HG03064 (cell line): Measurements from ENCODE around the gene ALDH9A1.
"Not testable (repeated sequence)": the region's sequence is repeated elsewhere in the genome, so short reads cannot be mapped to it uniquely, and the experiment has no call there.

ENCODE experiments used
- ATAC-seq: cut with Tn5 transposase; IDR thresholded peaks from one replicate; pipeline ENCODE4 v1.9.1; 2021; ENCODE audit warnings: low read depth; ENCODE audit not compliant: unreplicated experiment

ALDH9A1 gene

GRCh38 chr1:165647970-165648369 is 50.4 kb downstream of the ALDH9A1 start:
- no peak for ATAC-seq

- ATAC-seq: no peak
Observed at GRCh38 chr1:165647517-165647916, 50.8 kb downstream of the ALDH9A1 start.

- no peak for ATAC-seq
Observed at GRCh38 chr1:165645654-165646366, 52.6 kb downstream of the ALDH9A1 start.

- ATAC-seq: no peak
Observed at GRCh38 chr1:165644064-165644735, 54.2 kb downstream of the ALDH9A1 start.

GRCh38 chr1:165641231-165641987 is 57.0 kb downstream of the ALDH9A1 start:
- ATAC-seq: no peak

DNA sequence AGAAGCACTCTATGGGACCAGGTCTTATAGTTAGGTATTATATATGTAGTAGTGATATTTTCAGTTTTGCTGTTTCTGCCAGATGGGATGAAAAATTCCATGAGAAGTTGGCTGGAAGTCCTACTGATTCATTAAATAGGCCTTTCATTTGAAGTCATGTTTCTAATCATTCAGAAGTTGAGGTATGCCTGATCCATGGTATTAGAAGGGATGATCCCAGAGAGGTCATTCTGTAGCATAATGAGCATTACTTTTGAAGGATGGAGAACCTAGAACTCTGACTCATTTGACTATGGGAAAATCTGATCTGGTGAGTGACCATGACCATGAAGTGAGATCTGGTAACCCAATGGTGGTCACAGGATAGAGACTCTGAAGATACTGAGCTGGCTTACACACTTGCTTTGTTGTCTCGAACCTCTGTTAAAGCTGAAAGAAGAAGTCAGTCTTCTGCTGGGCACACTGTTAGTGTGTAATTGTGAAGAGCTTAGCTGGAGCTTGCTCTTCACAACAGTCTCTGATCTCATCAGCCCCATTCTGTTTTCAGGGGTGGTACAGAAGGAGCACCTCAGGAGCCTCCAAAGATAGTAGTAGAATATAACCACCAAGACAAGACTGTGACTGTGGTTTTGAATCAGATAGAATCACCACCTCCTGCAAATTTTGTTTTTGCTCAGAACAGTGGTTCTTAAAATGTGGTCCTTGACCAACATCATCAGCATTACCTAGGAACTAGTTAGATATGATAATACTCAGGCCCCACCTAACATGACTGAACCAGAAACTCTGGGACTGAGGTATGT is 58.3 kb downstream of the ALDH9A1 start:
- no peak for ATAC-seq

DNA sequence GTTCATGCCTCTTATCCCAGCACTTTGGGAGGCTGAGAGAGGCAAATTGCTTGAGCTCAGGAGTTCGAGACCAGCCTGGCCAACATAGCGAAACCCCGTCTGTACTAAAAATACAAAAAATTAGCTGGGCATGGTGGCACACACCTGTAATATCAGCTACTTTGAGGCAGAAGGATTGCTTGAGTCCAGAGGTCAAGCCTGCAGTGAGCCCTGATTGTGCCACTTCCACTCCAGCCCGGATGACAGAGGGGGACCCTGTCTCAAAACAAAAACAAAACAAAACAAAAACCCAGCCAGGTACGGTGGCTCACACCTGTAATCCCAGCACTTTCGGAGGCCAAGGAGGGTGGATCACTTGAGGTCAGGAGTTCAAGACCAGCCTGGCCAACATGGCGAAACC is 60.2 kb downstream of the ALDH9A1 start:
- not testable (repeated sequence) for ATAC-seq

DNA sequence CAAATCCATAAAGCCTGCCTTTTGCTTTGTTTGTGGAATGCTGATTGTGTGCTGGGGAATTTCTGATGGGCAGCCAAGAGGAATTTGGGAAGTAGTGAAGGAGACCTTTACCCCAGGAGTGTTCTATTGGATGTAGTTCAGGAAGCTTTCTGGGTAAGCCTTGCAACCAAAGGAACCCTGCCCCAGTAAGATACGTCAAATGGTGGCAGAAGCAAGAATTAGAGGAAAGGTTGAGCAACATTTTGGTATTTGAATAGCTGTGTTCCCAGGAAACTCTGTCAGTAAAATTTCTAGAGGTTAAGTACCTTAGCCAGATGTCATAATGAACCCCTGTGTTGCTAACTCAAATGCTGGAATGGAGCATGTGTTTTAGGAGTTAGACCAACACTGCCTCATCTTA is 60.9 kb downstream of the ALDH9A1 start:
- no peak for ATAC-seq

- no peak for ATAC-seq
Observed at GRCh38 chr1:165635823-165636222, 62.5 kb downstream of the ALDH9A1 start.

DNA sequence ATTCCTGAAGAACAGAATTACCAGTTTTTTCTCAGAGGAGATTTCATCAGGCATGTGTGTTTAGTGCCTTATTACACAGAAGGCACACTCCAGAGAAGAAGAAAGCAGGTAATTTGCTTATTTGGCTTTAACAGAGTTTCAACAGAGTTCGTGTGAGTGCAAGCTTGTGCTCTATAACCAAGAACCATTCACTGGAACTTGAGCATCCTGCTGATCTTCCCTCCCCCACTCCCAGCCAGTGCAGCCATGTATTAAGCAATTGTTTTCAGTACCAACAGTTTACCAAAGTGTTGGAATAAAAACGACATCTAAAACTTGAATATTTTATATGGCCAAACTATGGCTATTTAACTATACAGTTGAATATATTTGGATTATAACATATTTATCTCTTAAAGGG is 63.0 kb downstream of the ALDH9A1 start:
- no peak for ATAC-seq

- no peak for ATAC-seq
Observed at GRCh38 chr1:165634154-165634921, 64.0 kb downstream of the ALDH9A1 start.

- ATAC-seq: no peak
Observed at GRCh38 chr1:165633614-165634013, 64.7 kb downstream of the ALDH9A1 start.

DNA sequence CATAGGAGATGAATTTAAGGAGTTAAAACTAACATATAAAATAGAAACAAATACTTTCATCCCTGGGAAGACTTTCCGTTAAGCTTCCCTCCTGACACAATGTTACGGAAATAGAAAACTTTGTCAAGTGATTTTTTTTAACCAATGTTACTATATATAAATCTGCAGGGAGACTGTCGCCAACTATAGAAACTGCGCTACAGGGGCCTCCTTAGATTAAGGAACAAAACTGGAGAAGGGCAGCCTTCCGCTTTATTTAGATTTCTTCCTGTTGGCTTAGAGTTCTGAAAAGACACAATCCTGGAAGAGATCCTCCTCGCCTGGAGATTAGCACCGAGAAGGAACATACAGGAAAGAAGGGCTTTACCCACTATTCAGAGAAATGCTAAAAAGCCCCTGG is 65.9 kb downstream of the ALDH9A1 start:
- ATAC-seq: no peak

DNA sequence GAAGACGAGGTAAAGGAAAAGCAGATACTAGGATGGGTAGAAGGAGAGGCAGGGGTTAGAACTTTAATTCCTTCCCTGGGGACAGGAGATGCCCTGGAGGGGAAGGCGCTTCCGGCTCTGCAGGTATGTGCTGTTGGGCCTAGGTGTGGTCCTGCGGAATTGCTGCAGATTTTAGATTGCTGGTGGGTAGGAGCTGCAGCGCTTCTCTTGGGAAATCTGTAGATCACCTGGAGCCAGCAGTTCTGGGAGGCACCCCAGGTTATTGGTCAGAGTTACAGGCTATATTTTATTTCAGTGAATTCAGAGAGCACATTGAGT is 66.3 kb downstream of the ALDH9A1 start:
- ATAC-seq: no peak

DNA sequence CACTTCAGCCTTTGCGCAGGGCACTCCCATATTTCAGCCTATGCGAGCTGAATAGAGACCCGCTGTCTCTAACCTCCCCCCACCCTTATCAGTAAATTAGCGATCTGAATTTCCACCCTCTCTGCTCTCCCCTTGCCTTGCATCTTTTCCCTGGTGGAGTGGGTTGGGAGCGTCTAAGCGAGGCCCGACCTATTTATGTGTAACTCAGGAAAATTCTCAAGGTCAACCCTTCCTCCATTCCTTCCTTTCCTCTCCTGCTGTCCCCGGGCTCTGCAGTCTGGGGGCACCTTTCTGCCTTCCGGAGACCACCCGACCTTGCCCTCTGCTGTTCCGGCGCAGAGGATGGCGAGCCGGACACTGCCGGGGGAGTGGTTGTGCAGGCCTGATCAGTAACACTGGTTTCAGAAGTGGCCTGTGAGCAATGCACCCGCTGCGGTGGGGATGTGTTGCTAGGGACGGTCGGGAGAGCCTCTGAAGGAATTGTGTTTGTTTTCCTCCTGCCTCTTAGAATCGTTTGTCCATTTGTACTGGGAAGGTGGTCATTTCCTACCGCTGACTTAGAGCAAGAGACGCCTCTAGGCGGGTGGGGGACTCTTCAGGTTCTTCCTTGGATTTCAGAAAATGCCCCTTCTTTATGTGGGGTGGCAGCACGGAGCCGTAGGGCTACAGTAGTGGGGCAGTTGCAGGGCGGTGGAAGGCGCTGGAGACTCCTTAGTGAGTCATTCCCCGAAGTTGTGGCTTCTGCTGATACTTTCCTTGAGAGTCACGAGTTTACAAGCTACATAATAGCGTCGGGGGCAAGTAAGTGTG is 66.8 kb downstream of the ALDH9A1 start:
- ATAC-seq: peak; percentile 30

DNA sequence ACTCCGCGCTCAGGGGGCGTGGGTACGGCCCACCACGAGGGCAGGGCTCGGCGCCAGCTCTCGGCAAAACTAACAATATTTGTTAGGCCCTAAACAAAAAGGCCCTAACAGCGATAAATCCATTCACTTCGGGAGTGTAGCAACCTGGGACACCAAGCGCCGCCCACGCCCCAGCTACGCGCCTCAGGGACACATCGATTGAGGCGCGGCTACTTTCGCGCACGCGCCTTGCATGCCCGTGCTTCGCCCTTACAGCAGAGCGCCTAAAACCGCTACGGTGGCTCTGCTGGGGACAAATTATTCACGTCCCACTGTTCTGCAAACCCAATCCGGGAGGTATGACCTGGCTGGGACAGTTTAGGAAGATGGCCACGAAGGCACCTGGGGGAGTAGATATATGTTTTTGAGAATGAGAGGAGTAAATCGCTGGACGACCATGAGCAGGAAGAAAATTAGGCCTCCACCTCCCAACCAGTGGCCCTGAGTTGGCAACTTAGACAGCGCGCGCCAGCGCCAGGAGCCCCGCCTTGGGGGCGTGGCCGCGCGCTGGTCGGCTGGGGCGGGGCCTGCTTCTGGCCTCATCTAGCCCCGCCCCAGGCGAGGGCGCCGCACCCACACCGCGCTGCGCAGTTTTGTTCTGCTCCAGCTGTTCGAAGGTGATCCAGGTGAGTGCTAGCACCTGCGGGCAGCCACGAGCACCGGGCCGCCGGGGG is 67.6 kb downstream of the ALDH9A1 start, which contains the start of gene MGST3:
TSS of gene MGST3 (plus strand) at position 606 of the 713 bp plus-strand sequence. CDS start 18,614 bp downstream, outside the sequence.
- ATAC-seq: peak; percentile 78

DNA sequence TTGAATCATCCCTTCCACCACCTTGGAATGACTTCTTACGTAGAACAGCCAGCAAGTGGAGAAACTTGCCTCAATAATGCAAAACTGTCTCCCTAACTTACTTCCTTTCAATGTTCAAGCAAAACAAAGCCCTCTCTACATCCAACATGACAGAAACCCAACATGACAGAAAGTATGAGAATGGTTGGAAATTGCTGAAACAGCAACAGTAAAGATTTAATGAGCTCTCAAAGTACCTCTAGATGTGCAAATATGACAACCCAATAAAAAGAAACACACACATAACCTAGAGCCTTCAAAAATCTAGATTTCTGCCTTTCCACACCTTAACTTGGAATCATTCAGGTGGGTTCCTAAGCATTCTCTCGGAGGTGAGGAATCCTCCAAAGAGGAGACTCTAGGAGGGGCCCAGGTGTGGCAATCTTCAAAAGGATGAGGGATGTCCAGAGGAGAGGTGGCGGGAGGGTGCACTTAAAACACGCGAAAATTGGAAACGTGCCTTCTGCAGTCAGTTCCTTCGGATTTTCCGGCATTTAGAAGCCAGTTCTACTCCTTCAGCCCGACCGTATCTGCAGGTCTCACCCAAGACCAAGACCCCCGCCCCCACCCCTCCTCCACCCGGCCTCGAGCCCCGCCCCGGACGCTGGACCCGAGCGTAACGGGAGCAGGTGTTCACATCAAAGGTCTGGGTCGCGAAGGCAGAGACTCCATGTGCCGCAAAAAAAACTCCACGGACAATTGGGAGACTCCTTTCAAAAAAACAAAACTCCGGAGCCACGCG is 68.3 kb downstream of the ALDH9A1 start:
- no peak for ATAC-seq

DNA sequence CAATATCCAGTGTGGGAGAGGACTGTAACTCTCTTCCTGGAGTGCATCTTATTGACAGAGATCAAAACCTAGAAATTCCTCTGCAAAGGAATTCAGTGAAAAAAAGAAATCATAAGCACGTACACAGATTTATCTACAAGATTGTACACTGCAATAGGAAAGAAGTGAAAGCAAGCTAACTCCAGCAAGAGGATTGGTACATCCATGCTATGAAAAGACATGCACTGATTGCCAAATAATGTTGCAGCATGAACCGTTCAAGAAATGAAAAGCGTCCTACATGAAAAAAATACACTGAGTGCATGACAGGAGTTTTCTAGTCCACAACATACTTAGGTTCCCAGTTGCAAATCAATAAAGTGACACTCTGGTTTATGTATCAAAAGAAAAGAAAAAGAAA is 69.2 kb downstream of the ALDH9A1 start:
- no peak for ATAC-seq
